Progenitor cell of endocrine pancreas (in vitro differentiated cells): ENCODE results near the gene DACT2. TPM values are rescaled to one million over a fixed set of nuclear protein-coding genes. Genes with fewer than 3 reads are reported as not detected.

ENCODE experiments used
- DNase-seq: peaks from one replicate; pipeline ENCODE4 v3.0.0; 2021; ENCODE audit warnings: low spot score; ENCODE audit not compliant: unreplicated experiment
- H3K27ac Mint-ChIP-seq: 2 replicates; pipeline ENCODE4 v1.8.0; 2021; ENCODE audit warnings: mild to moderate bottlenecking, moderate library complexity, mixed read lengths
- H3K27me3 Mint-ChIP-seq: 2 replicates; pipeline ENCODE4 v1.8.0; 2021; ENCODE audit warnings: mixed read lengths
- H3K36me3 Mint-ChIP-seq: 2 replicates; pipeline ENCODE4 v1.8.0; 2022; ENCODE audit warnings: mixed read lengths; ENCODE audit not compliant: insufficient read depth
- H3K4me1 Mint-ChIP-seq: 2 replicates; pipeline ENCODE4 v1.8.0; 2021; ENCODE audit warnings: low read depth, mixed read lengths
- H3K4me3 Mint-ChIP-seq: 2 replicates; pipeline ENCODE4 v1.8.0; 2021; ENCODE audit warnings: low read depth, mild to moderate bottlenecking, moderate library complexity, mixed read lengths
- H3K9me3 Mint-ChIP-seq: 2 replicates; pipeline ENCODE4 v1.8.0; 2021; ENCODE audit warnings: low read depth, mixed read lengths
- CTCF ChIP-seq: fragments of 200-600 bp; sonication (generic); IDR thresholded peaks from one replicate; pipeline ENCODE4 v1.5.0; 2021; ENCODE audit warnings: antibody characterized with exemption, mild to moderate bottlenecking; ENCODE audit not compliant: unreplicated experiment
- total RNA-seq: library from RNA; stranded (reverse); gene quantifications from 2 replicates; pipeline ENCODE4 v1.2.1, GENCODE V29; 2021

DACT2 gene
- total RNA-seq, 1 donor from 2014 or later, result 33.2 TPM

DNA sequence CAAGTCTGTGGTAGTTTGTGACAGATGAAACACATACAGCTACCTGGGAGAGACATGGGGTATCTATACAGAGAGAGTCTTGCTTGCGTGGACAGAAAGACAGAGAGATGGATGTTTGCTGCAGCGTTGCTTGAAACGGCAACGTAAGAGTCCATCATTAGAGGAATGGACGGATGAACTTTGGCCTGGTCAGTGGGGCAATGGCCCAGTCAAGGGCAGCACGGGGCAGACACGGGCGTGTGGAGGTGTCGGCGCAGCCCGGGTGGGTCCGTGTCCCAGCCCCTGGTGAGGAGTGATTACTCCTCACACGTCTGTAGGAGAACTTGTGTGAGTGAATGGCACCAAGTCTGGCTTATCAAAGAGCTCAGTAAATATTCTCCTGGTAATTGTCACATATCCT lies 21.9 kb downstream of the DACT2 start:
- Mint-ChIP-seq H3K36me3 (no peaks in the 10 kb centered on the region), H3K27me3 (peaks cover 15% of the 10 kb centered on the region), H3K4me1 (peaks cover 14% of the 10 kb centered on the region), H3K9me3 (no peaks in the 10 kb centered on the region), H3K4me3 (no peak overlapping the region), H3K27ac (no peak overlapping the region)
- TF ChIP-seq CTCF, result no peak
- DNase-seq, result no peak

DNA sequence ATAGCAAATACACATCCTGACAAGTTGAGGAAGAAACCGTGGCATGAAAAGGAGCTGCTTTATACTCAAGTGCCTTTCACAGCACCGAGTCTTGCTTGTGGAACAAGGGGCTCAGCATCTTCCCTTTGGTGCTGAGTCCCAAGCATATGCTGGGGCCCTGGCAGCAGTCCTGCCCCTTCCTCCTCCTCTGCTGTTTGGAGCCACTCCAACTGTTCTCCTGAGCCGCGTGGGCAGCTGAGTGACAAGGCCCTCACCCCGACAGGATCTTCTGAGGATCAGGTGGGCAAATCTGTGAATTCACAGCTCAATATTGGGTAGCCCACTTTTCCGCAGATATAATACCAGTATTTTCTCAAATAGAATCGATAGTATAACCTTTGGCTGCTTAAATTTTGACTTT lies 24.7 kb downstream of the DACT2 start:
- no peaks in the 10 kb centered on the region for H3K36me3 Mint-ChIP-seq
- no peaks in the 10 kb centered on the region for H3K9me3 Mint-ChIP-seq
- peaks cover 15% of the 10 kb centered on the region for H3K27me3 Mint-ChIP-seq
- TF ChIP-seq CTCF, result no peak
- no peaks in the 10 kb centered on the region for H3K4me1 Mint-ChIP-seq
- H3K27ac Mint-ChIP-seq, result no peak overlapping the region
- no peak for DNase-seq
- no peak overlapping the region for H3K4me3 Mint-ChIP-seq

- Mint-ChIP-seq H3K27me3 (peaks cover 13% of the 10 kb centered on the region), H3K4me3 (no peak overlapping the region), H3K9me3 (no peaks in the 10 kb centered on the region), H3K36me3 (no peaks in the 10 kb centered on the region), H3K27ac (no peak overlapping the region), H3K4me1 (no peaks in the 10 kb centered on the region)
- TF ChIP-seq CTCF, result no peak
- no peak for DNase-seq
These were observed 25.7 kb downstream of the DACT2 start for GRCh38 chr6:168293636-168294530.

DNA sequence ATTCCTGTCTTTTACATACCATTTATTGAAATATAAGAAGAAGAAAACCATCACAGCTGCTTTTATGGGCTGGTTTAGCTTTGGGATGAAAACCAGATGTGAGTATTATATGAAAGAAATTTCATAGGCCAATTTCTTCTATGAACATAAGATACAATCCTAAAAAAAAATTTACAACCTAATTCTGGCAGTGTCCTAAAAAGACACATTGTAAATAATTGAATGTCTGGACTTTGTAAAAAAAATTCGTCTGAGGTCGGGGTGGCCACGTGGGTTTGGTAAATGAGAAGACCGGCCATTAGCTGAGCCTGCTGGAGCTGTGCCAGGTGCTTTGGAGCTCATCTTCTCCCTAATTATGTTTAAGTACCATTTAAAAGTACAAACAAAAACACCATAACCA lies 26.8 kb downstream of the DACT2 start:
- no peaks in the 10 kb centered on the region for H3K36me3 Mint-ChIP-seq
- no peak overlapping the region for H3K27ac Mint-ChIP-seq
- H3K4me3 Mint-ChIP-seq, result no peak overlapping the region
- H3K9me3 Mint-ChIP-seq, result no peaks in the 10 kb centered on the region
- peaks cover 19% of the 10 kb centered on the region for H3K27me3 Mint-ChIP-seq
- TF ChIP-seq CTCF, result no peak
- no peaks in the 10 kb centered on the region for H3K4me1 Mint-ChIP-seq
- no peak for DNase-seq

GRCh38 chr6:168291450-168291849 lies 28.1 kb downstream of the DACT2 start:
- H3K4me3 Mint-ChIP-seq, result no peak overlapping the region
- no peaks in the 10 kb centered on the region for H3K36me3 Mint-ChIP-seq
- no peak for TF ChIP-seq CTCF
- no peaks in the 10 kb centered on the region for H3K9me3 Mint-ChIP-seq
- no peak for DNase-seq
- H3K27ac Mint-ChIP-seq, result no peak overlapping the region
- peaks cover 18% of the 10 kb centered on the region for H3K27me3 Mint-ChIP-seq
- no peaks in the 10 kb centered on the region for H3K4me1 Mint-ChIP-seq
